ENCODE results near the gene L3MBTL2.

L3MBTL2 gene

GRCh38 chr22:41222846-41223507 lies 17.9 kb downstream of the L3MBTL2 start:
- Histone ChIP-seq H3K4me2 (ENCODE audit: insufficient read depth, low read length, poor library complexity, severe bottlenecking) (no peak overlapping the region), H3K9me3 (replicated peaks in 1 of 2; ENCODE audit: control insufficient read depth in 2 of 2, insufficient read depth in 1 of 2, low read depth in 1 of 2, low read length in 2 of 2) (peaks cover 0 to 3% of the 10 kb centered on the region in 2 donors), H2AK5ac (ENCODE audit: low read depth, low read length) (no peak overlapping the region), H3K4me1 (ENCODE audit: control insufficient read depth in 2 of 2, insufficient read depth in 1 of 2, low read depth in 1 of 2, low read length in 2 of 2) (peaks cover under 1% of the 10 kb centered on the region in 2 donors), H3K18ac (ENCODE audit: low read length) (no peak overlapping the region), H3K79me1 (ENCODE audit: low read depth, low read length) (peaks cover 3% of the 10 kb centered on the region), H2BK5ac (ENCODE audit: low read length) (peak overlapping the region; percentile 0), H3K9ac (ENCODE audit: low read depth, low read length, poor library complexity) (no peak overlapping the region), H4K91ac (ENCODE audit: low read depth, low read length, poor library complexity) (no peak overlapping the region), H2BK12ac (ENCODE audit: low read length) (no peak overlapping the region), H3K4ac (ENCODE audit: low read length) (no peak overlapping the region), H3K4me3 (ENCODE audit: low read length in 2 of 2) (no peak overlapping the region), H2AFZ (ENCODE audit: low read length) (no peak overlapping the region), H3K36me3 (replicated peaks in 1 of 2; ENCODE audit: control insufficient read depth in 2 of 2, insufficient read depth in 2 of 2, low read length in 2 of 2) (peaks cover 47 to 86% of the 10 kb centered on the region in 2 donors), H3K23ac (ENCODE audit: low read depth, low read length, poor library complexity) (no peak overlapping the region), H3K14ac (ENCODE audit: low read length) (no peak overlapping the region), H3K27ac (replicated peaks; ENCODE audit: low read length) (no peak overlapping the region), H3K27me3 (ENCODE audit: control insufficient read depth in 3 of 3, insufficient read depth in 3 of 3, low read depth in 1 of 3, low read length in 3 of 3) (no peaks in the 10 kb centered on the region), H2BK15ac (ENCODE audit: low read length) (no peak overlapping the region), H2BK120ac (ENCODE audit: low read depth, low read length) (no peak overlapping the region), H4K8ac (ENCODE audit: low read depth, low read length) (no peak overlapping the region)
- WGBS, 2 donors (ENCODE audit: extremely low coverage in 2 of 2, insufficient read length in 2 of 2, insufficient replicate concordance in 1 of 2) = no CpG with 5 or more reads among the region's 9 CpGs
- no peak for DNase-seq (ENCODE audit: low spot score)

- no peak overlapping the region for H3K9ac ChIP-seq (ENCODE audit: low read depth, low read length, poor library complexity)
- no peak overlapping the region for H2AK5ac ChIP-seq (ENCODE audit: low read depth, low read length)
- no peak overlapping the region for H3K4me2 ChIP-seq (ENCODE audit: insufficient read depth, low read length, poor library complexity, severe bottlenecking)
- no peaks in the 10 kb centered on the region for H3K4me1 ChIP-seq (ENCODE audit: control insufficient read depth in 2 of 2, insufficient read depth in 1 of 2, low read depth in 1 of 2, low read length in 2 of 2)
- H4K91ac ChIP-seq (ENCODE audit: low read depth, low read length, poor library complexity) = no peak overlapping the region
- no peak overlapping the region for H3K4me3 ChIP-seq (ENCODE audit: low read length in 2 of 2)
- no peak overlapping the region for H2BK12ac ChIP-seq (ENCODE audit: low read length)
- no peak overlapping the region for H3K18ac ChIP-seq (ENCODE audit: low read length)
- H3K27me3 ChIP-seq (ENCODE audit: control insufficient read depth in 3 of 3, insufficient read depth in 3 of 3, low read depth in 1 of 3, low read length in 3 of 3) = no peaks in the 10 kb centered on the region
- H3K14ac ChIP-seq (ENCODE audit: low read length) = peak overlapping the region; percentile 97
- H2BK15ac ChIP-seq (ENCODE audit: low read length) = no peak overlapping the region
- peaks cover 0 to 3% of the 10 kb centered on the region in 2 donors for H3K9me3 ChIP-seq (replicated peaks in 1 of 2; ENCODE audit: control insufficient read depth in 2 of 2, insufficient read depth in 1 of 2, low read depth in 1 of 2, low read length in 2 of 2)
- peaks cover 3% of the 10 kb centered on the region for H3K79me1 ChIP-seq (ENCODE audit: low read depth, low read length)
- H4K8ac ChIP-seq (ENCODE audit: low read depth, low read length) = peak overlapping the region; percentile 17
- H2AFZ ChIP-seq (ENCODE audit: low read length) = no peak overlapping the region
- no peak overlapping the region for H3K4ac ChIP-seq (ENCODE audit: low read length)
- H3K27ac ChIP-seq (replicated peaks; ENCODE audit: low read length) = no peak overlapping the region
- H2BK5ac ChIP-seq (ENCODE audit: low read length) = no peak overlapping the region
- H3K36me3 ChIP-seq (replicated peaks in 1 of 2; ENCODE audit: control insufficient read depth in 2 of 2, insufficient read depth in 2 of 2, low read length in 2 of 2) = peaks cover 48 to 91% of the 10 kb centered on the region in 2 donors
- no CpG with 5 or more reads among the region's 7 CpGs for WGBS, 2 donors (ENCODE audit: extremely low coverage in 2 of 2, insufficient read length in 2 of 2, insufficient replicate concordance in 1 of 2)
- no peak overlapping the region for H2BK120ac ChIP-seq (ENCODE audit: low read depth, low read length)
- no peak for DNase-seq (ENCODE audit: low spot score)
- peak overlapping the region; percentile 17 for H3K23ac ChIP-seq (ENCODE audit: low read depth, low read length, poor library complexity)
These were observed 18.4 kb downstream of the L3MBTL2 start for GRCh38 chr22:41223535-41223934.

GRCh38 chr22:41226723-41227655 lies 21.9 kb downstream of the L3MBTL2 start:
- Histone ChIP-seq H2BK15ac (ENCODE audit: low read length) (no peak overlapping the region), H3K4ac (ENCODE audit: low read length) (no peak overlapping the region), H3K36me3 (replicated peaks in 1 of 2; ENCODE audit: control insufficient read depth in 2 of 2, insufficient read depth in 2 of 2, low read length in 2 of 2) (peaks cover 42 to 89% of the 10 kb centered on the region in 2 donors), H4K8ac (ENCODE audit: low read depth, low read length) (peak overlapping the region; percentile 65), H3K23ac (ENCODE audit: low read depth, low read length, poor library complexity) (peak overlapping the region; percentile 73), H3K9me3 (replicated peaks in 1 of 2; ENCODE audit: control insufficient read depth in 2 of 2, insufficient read depth in 1 of 2, low read depth in 1 of 2, low read length in 2 of 2) (peaks cover 0 to 3% of the 10 kb centered on the region in 2 donors), H3K4me3 (ENCODE audit: low read length in 2 of 2) (no peak overlapping the region), H3K27me3 (ENCODE audit: control insufficient read depth in 3 of 3, insufficient read depth in 3 of 3, low read depth in 1 of 3, low read length in 3 of 3) (no peaks in the 10 kb centered on the region), H2BK5ac (ENCODE audit: low read length) (peak overlapping the region; percentile 24), H4K91ac (ENCODE audit: low read depth, low read length, poor library complexity) (no peak overlapping the region), H3K4me1 (ENCODE audit: control insufficient read depth in 2 of 2, insufficient read depth in 1 of 2, low read depth in 1 of 2, low read length in 2 of 2) (no peaks in the 10 kb centered on the region), H3K27ac (replicated peaks; ENCODE audit: low read length) (no peak overlapping the region), H3K14ac (ENCODE audit: low read length) (no peak overlapping the region), H2AK5ac (ENCODE audit: low read depth, low read length) (no peak overlapping the region), H3K79me1 (ENCODE audit: low read depth, low read length) (peaks cover 3% of the 10 kb centered on the region), H3K4me2 (ENCODE audit: insufficient read depth, low read length, poor library complexity, severe bottlenecking) (no peak overlapping the region), H2AFZ (ENCODE audit: low read length) (no peak overlapping the region), H2BK120ac (ENCODE audit: low read depth, low read length) (no peak overlapping the region), H2BK12ac (ENCODE audit: low read length) (no peak overlapping the region), H3K9ac (ENCODE audit: low read depth, low read length, poor library complexity) (no peak overlapping the region), H3K18ac (ENCODE audit: low read length) (no peak overlapping the region)
- no CpG with 5 or more reads among the region's 26 CpGs for WGBS, 2 donors (ENCODE audit: extremely low coverage in 2 of 2, insufficient read length in 2 of 2, insufficient replicate concordance in 1 of 2)
- DNase-seq (ENCODE audit: low spot score) = no peak

GRCh38 chr22:41229215-41229614 lies 24.1 kb downstream of the L3MBTL2 start:
- Histone ChIP-seq H4K91ac (ENCODE audit: low read depth, low read length, poor library complexity) (no peak overlapping the region), H3K18ac (ENCODE audit: low read length) (no peak overlapping the region)
- no CpG with 5 or more reads among the region's 6 CpGs for WGBS, 2 donors (ENCODE audit: extremely low coverage in 2 of 2, insufficient read length in 2 of 2, insufficient replicate concordance in 1 of 2)

More at GRCh38 chr22:41229215-41229614, 24.1 kb downstream of the L3MBTL2 start:
- Histone ChIP-seq H3K9ac (ENCODE audit: low read depth, low read length, poor library complexity) (no peak overlapping the region), H3K27me3 (ENCODE audit: control insufficient read depth in 3 of 3, insufficient read depth in 3 of 3, low read depth in 1 of 3, low read length in 3 of 3) (no peaks in the 10 kb centered on the region), H3K27ac (replicated peaks; ENCODE audit: low read length) (no peak overlapping the region), H3K4me3 (ENCODE audit: low read length in 2 of 2) (no peak overlapping the region), H2BK120ac (ENCODE audit: low read depth, low read length) (no peak overlapping the region), H3K4ac (ENCODE audit: low read length) (no peak overlapping the region), H2BK15ac (ENCODE audit: low read length) (no peak overlapping the region), H2AFZ (ENCODE audit: low read length) (no peak overlapping the region), H3K9me3 (replicated peaks in 1 of 2; ENCODE audit: control insufficient read depth in 2 of 2, insufficient read depth in 1 of 2, low read depth in 1 of 2, low read length in 2 of 2) (peaks cover 0 to 1% of the 10 kb centered on the region in 2 donors), H3K14ac (ENCODE audit: low read length) (no peak overlapping the region), H4K8ac (ENCODE audit: low read depth, low read length) (no peak overlapping the region), H2BK5ac (ENCODE audit: low read length) (no peak overlapping the region), H3K4me1 (ENCODE audit: control insufficient read depth in 2 of 2, insufficient read depth in 1 of 2, low read depth in 1 of 2, low read length in 2 of 2) (no peaks in the 10 kb centered on the region), H3K4me2 (ENCODE audit: insufficient read depth, low read length, poor library complexity, severe bottlenecking) (no peak overlapping the region), H3K23ac (ENCODE audit: low read depth, low read length, poor library complexity) (no peak overlapping the region), H2AK5ac (ENCODE audit: low read depth, low read length) (no peak overlapping the region), H3K79me1 (ENCODE audit: low read depth, low read length) (peaks cover 3% of the 10 kb centered on the region), H2BK12ac (ENCODE audit: low read length) (no peak overlapping the region), H3K36me3 (replicated peaks in 1 of 2; ENCODE audit: control insufficient read depth in 2 of 2, insufficient read depth in 2 of 2, low read length in 2 of 2) (peaks cover 33 to 67% of the 10 kb centered on the region in 2 donors)
- no peak for DNase-seq (ENCODE audit: low spot score)

All from neuronal stem cell (in vitro differentiated cells).